HCEC 1CT (cell line): ENCODE measurements around the gene EFEMP2.
"Not testable (repeated sequence)": the region's sequence is repeated elsewhere in the genome, so short reads cannot be mapped to it uniquely, and the experiment has no call there.

ENCODE experiments used
- DNase-seq: peaks from one replicate; pipeline ENCODE4 v3.0.0-alpha.2; 2017

EFEMP2 gene

GRCh38 chr11:65900125-65900898, 27.7 kb upstream of the EFEMP2 start, which contains the start of gene FOSL1:
FOSL1 (minus strand) TSS chr11:65900388; CDS start chr11:65900339, 49 bp downstream.
- DNase-seq, result peak; percentile 97

GRCh38 chr11:65899356-65900124, 26.9 kb upstream of the EFEMP2 start:
- peak; percentile 82 for DNase-seq

- no peak for DNase-seq
Observed at GRCh38 chr11:65898656-65899355, 26.2 kb upstream of the EFEMP2 start.

GRCh38 chr11:65897020-65897471, 24.4 kb upstream of the EFEMP2 start:
- DNase-seq, result no peak

GRCh38 chr11:65896034-65896999, 23.7 kb upstream of the EFEMP2 start:
- DNase-seq, result no peak

GRCh38 chr11:65895482-65895981, 22.9 kb upstream of the EFEMP2 start:
- no peak for DNase-seq

- DNase-seq, result no peak
Observed at GRCh38 chr11:65894034-65894591, 21.5 kb upstream of the EFEMP2 start.

- DNase-seq, result no peak
Observed at GRCh38 chr11:65892661-65893317, 20.2 kb upstream of the EFEMP2 start.

GRCh38 chr11:65892137-65892540, 19.5 kb upstream of the EFEMP2 start:
- not testable (repeated sequence) for DNase-seq

- peak; percentile 69 for DNase-seq
Observed at GRCh38 chr11:65891219-65892136, 18.9 kb upstream of the EFEMP2 start.

- peak; percentile 95 for DNase-seq
Observed at GRCh38 chr11:65890324-65891218, 18.0 kb upstream of the EFEMP2 start, which contains the start of gene CCDC85B. CCDC85B (plus strand) TSS chr11:65890673; CDS start chr11:65890784, 111 bp downstream.

GRCh38 chr11:65888163-65888814, 15.7 kb upstream of the EFEMP2 start, which contains the start of gene FIBP:
FIBP (minus strand) TSS chr11:65888471; CDS start chr11:65888418, 53 bp downstream.
- DNase-seq, result peak; percentile 97

- DNase-seq, result peak; percentile 62
Observed at GRCh38 chr11:65887723-65888162, 15.1 kb upstream of the EFEMP2 start.

GRCh38 chr11:65886826-65887722, 14.5 kb upstream of the EFEMP2 start:
- DNase-seq, result no peak

- DNase-seq, result no peak
Observed at GRCh38 chr11:65885808-65886536, 13.4 kb upstream of the EFEMP2 start.

GRCh38 chr11:65885231-65885630, 12.6 kb upstream of the EFEMP2 start:
- no peak for DNase-seq
